Measurements from ENCODE around the gene BOLA1. TPM values are rescaled to one million over a fixed set of nuclear protein-coding genes. Genes with fewer than 3 reads are reported as not detected.

BOLA1 gene
- total RNA-seq, 4 donors from 2014 or later, result 30.6 to 63.0 (median 46.0) TPM

DNA sequence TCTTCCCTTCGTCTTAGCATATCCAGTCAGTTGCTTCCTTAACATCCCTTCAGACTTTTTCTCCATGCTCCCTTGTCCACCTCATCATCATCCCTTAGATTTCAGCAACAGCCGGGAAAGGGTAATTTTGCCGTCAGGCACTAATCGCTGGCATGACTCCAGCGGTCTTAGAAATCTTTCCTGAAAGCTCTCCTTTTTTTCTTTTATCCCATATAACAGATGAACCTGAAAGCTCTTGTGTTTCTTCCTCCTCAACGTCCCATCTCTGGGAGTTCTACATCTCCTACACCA lies 10.4 kb upstream of the BOLA1 start:
- intact Hi-C loops (cut with DNase I; ENCODE audit: low total_unique reads), result no loop called here
- 10% methylated on average over 6 of the region's 6 CpGs for WGBS, 2 donors
- TF ChIP-seq, protein P1, sequence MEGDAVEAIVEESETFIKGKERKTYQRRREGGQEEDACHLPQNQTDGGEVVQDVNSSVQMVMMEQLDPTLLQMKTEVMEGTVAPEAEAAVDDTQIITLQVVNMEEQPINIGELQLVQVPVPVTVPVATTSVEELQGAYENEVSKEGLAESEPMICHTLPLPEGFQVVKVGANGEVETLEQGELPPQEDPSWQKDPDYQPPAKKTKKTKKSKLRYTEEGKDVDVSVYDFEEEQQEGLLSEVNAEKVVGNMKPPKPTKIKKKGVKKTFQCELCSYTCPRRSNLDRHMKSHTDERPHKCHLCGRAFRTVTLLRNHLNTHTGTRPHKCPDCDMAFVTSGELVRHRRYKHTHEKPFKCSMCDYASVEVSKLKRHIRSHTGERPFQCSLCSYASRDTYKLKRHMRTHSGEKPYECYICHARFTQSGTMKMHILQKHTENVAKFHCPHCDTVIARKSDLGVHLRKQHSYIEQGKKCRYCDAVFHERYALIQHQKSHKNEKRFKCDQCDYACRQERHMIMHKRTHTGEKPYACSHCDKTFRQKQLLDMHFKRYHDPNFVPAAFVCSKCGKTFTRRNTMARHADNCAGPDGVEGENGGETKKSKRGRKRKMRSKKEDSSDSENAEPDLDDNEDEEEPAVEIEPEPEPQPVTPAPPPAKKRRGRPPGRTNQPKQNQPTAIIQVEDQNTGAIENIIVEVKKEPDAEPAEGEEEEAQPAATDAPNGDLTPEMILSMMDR (IDR thresholded peaks at IDR 0.05), result no peak
- no peak for TF ChIP-seq POLR2A (IDR thresholded peaks at IDR 0.05)
- DNase-seq (ENCODE audit: low spot score in 2 of 2), result peak; percentile 53 to 89
- peak overlapping the region; percentile 10 for H3K4me3 ChIP-seq (ENCODE audit: low read depth, poor library complexity, severe bottlenecking)

DNA sequence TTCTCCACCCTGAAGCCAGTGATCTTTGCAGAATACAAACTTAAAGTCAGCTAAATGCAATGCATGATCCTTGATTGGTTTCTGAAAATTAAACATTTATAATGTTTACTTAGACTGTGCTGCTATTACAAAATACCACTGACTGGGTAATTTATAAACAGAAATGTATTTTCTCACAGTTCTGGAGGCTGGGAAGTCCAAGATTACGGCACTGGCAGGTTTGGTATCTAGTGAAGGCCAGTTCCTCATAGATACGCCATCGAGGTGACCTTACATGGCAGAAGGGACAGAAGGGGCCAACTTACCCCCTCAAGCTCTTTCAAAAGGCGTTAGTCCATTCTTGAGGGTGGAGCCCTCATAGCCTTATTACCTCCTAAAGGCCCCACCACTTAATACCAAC lies 2.8 kb upstream of the BOLA1 start:
- 90 to 94% methylated on average over 4 of the region's 4 CpGs for WGBS, 2 donors
- no peak for TF ChIP-seq POLR2A (IDR thresholded peaks at IDR 0.05)
- TF ChIP-seq, protein P1 (IDR thresholded peaks at IDR 0.05), result no peak
- no peak overlapping the region for H3K4me3 ChIP-seq (ENCODE audit: low read depth, poor library complexity, severe bottlenecking)
- DNase-seq (ENCODE audit: low spot score in 2 of 2), result no peak
- intact Hi-C loops (cut with DNase I; ENCODE audit: low total_unique reads), result no loop called here

DNA sequence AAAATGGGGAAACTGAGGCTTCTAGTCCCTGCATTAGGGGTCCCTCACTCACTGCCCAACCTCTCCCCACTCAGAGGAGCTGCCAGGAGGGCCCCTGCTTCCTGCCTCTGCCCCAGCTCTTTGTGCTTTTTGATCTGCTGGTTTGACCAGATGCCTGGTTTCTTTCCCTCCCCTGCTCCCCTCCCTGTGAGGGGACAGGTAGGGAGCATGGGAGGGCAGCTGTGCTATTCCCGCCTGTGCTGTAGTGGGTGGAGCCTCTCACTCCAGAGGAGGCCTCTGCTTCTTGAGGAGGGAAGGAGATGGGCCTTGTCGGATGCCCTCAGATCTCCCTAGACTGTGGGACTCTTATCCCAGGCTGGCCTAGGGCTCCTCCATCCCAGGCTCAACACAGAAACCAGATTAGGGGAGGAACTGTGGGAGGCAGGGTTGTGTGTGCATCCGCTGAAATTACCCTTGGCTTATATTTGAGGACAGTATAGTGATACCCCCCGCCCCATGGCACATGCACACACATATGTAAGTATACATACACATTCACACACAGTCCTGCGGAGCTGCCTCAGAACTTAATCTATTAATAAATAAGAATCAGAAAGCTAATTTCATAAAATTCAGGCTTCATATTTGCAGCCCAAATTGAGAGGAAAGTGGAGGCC lies 4.6 kb downstream of the BOLA1 start:
- TF ChIP-seq, protein P1 (IDR thresholded peaks at IDR 0.05), result no peak
- TF ChIP-seq POLR2A (IDR thresholded peaks at IDR 0.05), result no peak
- intact Hi-C loops (cut with DNase I; ENCODE audit: low total_unique reads), result no loop called here
- WGBS, 2 donors, result 76 to 83% methylated on average over 5 of the region's 5 CpGs
- no peak overlapping the region for H3K4me3 ChIP-seq (ENCODE audit: low read depth, poor library complexity, severe bottlenecking)
- DNase-seq (ENCODE audit: low spot score in 2 of 2), result no peak

DNA sequence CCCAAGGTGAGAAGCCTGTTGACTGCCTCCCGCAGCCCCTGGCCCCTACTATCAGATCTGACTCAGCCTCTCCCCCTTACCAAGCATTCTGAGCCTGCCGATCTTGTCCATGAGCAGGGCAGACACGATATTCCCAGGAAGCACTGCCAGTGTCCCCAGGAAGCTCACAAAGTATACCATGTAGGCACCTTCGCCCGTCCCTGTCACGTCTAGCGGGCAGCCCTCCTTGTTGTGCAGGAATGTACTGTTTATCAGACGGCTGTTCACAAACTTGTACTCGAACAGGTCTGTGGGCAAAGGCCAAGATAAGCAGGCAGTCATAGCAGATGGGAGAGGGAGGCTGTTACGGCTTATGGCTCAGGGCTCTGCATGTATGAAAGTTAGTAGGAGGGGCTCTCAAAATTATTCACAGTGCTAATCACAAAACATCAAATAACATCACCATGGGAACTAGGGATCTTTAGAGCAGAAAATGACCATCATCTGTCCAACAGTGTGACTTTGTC lies 7.3 kb downstream of the BOLA1 start:
- intact Hi-C loops (cut with DNase I; ENCODE audit: low total_unique reads), result no loop called here
- H3K4me3 ChIP-seq (ENCODE audit: low read depth, poor library complexity, severe bottlenecking), result no peak overlapping the region
- WGBS, 2 donors, result 86 to 87% methylated on average over 10 of the region's 10 CpGs
- no peak for TF ChIP-seq POLR2A (IDR thresholded peaks at IDR 0.05)
- TF ChIP-seq, protein P1 (IDR thresholded peaks at IDR 0.05), result no peak
- no peak for DNase-seq (ENCODE audit: low spot score in 2 of 2)

DNA sequence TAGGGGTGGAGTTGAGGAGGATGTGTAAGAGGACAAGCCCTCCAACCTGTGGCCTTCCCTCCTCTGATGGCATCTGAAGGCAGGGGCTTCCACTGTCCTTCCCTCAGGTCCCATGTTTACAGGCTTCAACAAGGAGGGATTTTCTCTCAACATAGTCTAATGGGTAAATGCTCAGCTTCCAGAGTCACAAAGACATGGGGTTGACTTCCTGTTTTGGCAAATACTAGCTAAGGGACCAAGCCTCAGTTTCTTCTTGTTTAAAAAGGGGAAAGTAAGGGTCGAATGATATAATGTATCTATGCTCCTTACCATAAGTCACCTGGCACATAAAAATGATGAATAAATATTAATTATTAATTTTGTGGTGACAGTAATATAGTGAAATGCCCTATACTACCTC lies 15.2 kb downstream of the BOLA1 start:
- intact Hi-C loops (cut with DNase I; ENCODE audit: low total_unique reads), result no loop called here
- TF ChIP-seq POLR2A (IDR thresholded peaks at IDR 0.05), result no peak
- TF ChIP-seq, protein P1 (IDR thresholded peaks at IDR 0.05), result no peak
- H3K4me3 ChIP-seq (ENCODE audit: low read depth, poor library complexity, severe bottlenecking), result no peak overlapping the region
- WGBS, 2 donors, result 78 to 84% methylated on average over 1 of the region's 1 CpG
- no peak for DNase-seq (ENCODE audit: low spot score in 2 of 2)

Data from lower leg skin (tissue), 4 donors.